Transverse colon (tissue), 4 donors: ENCODE data around the gene TUBB2B.

ENCODE experiments used
- EP300 ChIP-seq: sonication (generic); formaldehyde crosslinking; IDR thresholded peaks from one replicate; pipeline ENCODE4 v1.6.1; 2017; ENCODE audit warnings: antibody characterized with exemption, low read depth
- POLR2A ChIP-seq: fragments of 450-650 bp; IDR thresholded peaks from one replicate; pipeline ENCODE4 v1.6.1; 2016; ENCODE audit warnings: antibody characterized with exemption, mild to moderate bottlenecking, moderate library complexity
- POLR2AphosphoS5 ChIP-seq, 3 donors: sonication (generic); formaldehyde crosslinking; IDR thresholded peaks; one replicate each; pipeline ENCODE4 v1.6.1; 2016; ENCODE audit warnings: antibody characterized with exemption in 3 of 3
- TF ChIP-seq, protein P1 (sequence below), 5 experiments: fragments of 200-600 bp in 3 of 5; fragments of 450-650 bp in 2 of 5; sonication (generic) in 3 of 5; IDR thresholded peaks; 1 replicate in 2 of 5; 2 replicates in 3 of 5; pipeline ENCODE4 v1.5.1; 2016 to 2017; ENCODE audit warnings: antibody characterized with exemption in 5 of 5, inconsistent platforms in 3 of 5, mild to moderate bottlenecking in 2 of 5, moderate library complexity in 1 of 5

GRCh38 chr6:3261921-3262320 is 34.5 kb upstream of the TUBB2B start:
- TF ChIP-seq POLR2A: no peak
- TF ChIP-seq EP300: no peak
- TF ChIP-seq, protein P1, sequence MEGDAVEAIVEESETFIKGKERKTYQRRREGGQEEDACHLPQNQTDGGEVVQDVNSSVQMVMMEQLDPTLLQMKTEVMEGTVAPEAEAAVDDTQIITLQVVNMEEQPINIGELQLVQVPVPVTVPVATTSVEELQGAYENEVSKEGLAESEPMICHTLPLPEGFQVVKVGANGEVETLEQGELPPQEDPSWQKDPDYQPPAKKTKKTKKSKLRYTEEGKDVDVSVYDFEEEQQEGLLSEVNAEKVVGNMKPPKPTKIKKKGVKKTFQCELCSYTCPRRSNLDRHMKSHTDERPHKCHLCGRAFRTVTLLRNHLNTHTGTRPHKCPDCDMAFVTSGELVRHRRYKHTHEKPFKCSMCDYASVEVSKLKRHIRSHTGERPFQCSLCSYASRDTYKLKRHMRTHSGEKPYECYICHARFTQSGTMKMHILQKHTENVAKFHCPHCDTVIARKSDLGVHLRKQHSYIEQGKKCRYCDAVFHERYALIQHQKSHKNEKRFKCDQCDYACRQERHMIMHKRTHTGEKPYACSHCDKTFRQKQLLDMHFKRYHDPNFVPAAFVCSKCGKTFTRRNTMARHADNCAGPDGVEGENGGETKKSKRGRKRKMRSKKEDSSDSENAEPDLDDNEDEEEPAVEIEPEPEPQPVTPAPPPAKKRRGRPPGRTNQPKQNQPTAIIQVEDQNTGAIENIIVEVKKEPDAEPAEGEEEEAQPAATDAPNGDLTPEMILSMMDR (IDR thresholded peaks at IDR 0.05): no peak
- TF ChIP-seq POLR2AphosphoS5 (IDR thresholded peaks at IDR 0.05): no peak
